ENCODE data around the gene RNF113B.
A peak's percentile ranks its signal among the peaks of the same experiment; 100 is the strongest.

Gene RNF113B

GRCh38 chr13:98142380-98143156 lies 34.5 kb downstream of the RNF113B start, which contains the start of gene FARP1:
Gene FARP1, plus strand, starts transcription at chr13:98143094. Its CDS starts 70,149 bp downstream, at chr13:98213243.
- DNase-seq (ENCODE audit: insufficient read length, low spot score), result peak; percentile 59

DNA sequence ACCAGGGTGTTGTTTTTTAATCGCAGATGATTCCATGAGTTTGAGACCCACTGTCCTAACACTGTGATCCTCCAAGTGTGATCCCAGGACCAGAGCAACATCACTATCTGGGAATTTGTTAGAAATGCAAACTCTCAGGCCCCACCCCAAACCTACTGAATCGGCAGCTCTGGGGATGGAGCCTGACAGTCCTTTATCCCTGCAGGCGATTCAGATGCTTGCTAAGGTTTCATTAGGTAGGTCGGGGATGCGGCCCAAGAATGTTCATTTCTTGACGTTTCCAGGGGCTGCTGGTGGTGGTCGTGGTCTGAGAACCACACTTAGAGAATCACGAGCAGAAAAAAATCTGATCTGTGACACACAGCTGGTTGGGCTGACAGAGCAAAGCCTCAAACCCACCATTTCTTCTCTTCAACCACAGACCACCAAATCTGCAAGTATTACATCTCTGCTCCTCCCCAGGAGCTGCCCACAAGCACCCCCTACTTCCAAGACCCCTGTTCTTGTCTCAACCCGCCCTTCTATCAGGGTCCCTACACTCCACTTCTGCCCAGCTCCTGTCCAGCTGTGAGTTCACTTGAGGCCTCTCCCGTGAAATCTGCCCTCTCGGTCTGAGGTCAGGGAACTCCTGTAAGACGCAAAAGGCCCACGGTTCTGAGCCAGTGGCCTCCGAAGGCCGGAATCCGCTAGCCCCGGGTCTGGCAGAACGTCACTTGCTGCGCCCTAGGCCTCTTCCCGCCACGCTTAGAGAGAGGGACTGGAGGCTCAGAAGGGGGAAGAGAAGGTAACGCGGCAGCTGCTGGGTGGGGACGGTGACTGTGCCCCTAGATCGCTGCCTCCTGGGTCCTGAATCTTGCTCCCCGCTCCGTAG lies 35.3 kb downstream of the RNF113B start:
- no peak for DNase-seq (ENCODE audit: insufficient read length, low spot score)
- FAIRE-seq, result no peak

More at GRCh38 chr13:98142380-98143156, 34.5 kb downstream of the RNF113B start, which contains the start of gene FARP1:
- no peak for FAIRE-seq

DNA sequence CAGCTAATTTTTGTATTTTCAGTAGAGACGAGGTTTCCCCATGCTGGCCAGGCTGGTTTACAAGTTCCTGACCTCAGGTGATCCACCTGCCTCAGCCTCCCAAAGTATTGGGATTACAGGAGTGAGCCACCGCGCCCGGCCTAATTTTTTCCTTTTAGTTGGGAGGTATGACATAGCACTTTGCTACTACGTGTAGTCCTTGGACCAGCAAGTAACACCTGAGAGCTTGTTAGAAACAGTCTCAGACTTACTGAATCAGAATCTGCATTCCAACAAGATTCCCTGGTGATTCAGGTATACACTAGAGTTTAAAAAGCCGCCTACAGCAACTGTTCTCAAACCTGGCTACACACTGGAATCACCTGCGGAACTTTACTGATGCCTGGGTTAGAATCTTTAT lies 36.0 kb downstream of the RNF113B start:
- FAIRE-seq, result no peak
- no peak for DNase-seq (ENCODE audit: insufficient read length, low spot score)

DNA sequence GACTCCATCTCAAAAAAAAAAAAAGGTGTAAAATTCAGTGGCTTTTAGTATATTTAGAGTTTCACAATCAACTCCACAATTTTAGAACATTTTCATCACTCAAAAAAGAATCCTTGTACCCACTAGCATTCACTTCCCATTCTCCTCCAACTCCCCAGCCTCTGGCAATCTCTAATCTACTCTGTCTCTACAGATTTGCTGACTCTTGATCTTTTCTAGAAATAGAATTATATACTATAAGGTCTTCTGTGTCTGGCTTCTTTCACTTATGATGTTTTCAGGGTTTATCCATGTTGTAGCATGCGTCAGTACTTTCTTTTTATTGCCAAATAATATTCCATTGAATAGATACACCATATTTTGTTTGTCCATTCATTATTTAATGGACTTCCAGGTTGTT lies 42.2 kb downstream of the RNF113B start:
- DNase-seq (ENCODE audit: insufficient read length, low spot score) (no peak), FAIRE-seq (no peak)

GRCh38 chr13:98133946-98134345 lies 43.1 kb downstream of the RNF113B start:
- DNase-seq (ENCODE audit: insufficient read length, low spot score) (no peak), FAIRE-seq (peak; percentile 63)

GRCh38 chr13:98129059-98129746 lies 47.9 kb downstream of the RNF113B start:
- no peak for DNase-seq (ENCODE audit: insufficient read length, low spot score)
- FAIRE-seq, result no peak

All from GM19239 (cell line).